Spinal cord (tissue), 10 donors: ENCODE measurements around the gene FAM174A. TPM values are rescaled to one million over a fixed set of nuclear protein-coding genes. Genes with fewer than 3 reads are reported as not detected.
A peak's percentile ranks its signal among the peaks of the same experiment; 100 is the strongest.
"Not testable (repeated sequence)": the region's sequence is repeated elsewhere in the genome, so short reads cannot be mapped to it uniquely, and the experiment has no call there.

Experiments
- DNase-seq, 6 donors: peaks; one replicate each; pipeline versions ENCODE4 v3.0.0 to v3.0.0-alpha.2; 2013 to 2015; ENCODE audit warnings: low spot score in 6 of 6, low read depth in 4 of 6
- H3K27ac ChIP-seq: one replicate; pipeline ENCODE4 v1.5.1; 2013; ENCODE audit warnings: low read depth, low read length, control low read depth
- H3K27me3 ChIP-seq: one replicate; pipeline ENCODE4 v1.6.1; 2013; ENCODE audit warnings: low read length; ENCODE audit not compliant: control insufficient read depth, insufficient read depth
- H3K36me3 ChIP-seq: one replicate; pipeline ENCODE4 v1.6.1; 2013; ENCODE audit warnings: low read length; ENCODE audit not compliant: control insufficient read depth, insufficient read depth
- H3K4me1 ChIP-seq: one replicate; pipeline ENCODE4 v1.6.1; 2013; ENCODE audit warnings: low read length; ENCODE audit not compliant: control insufficient read depth, insufficient read depth
- H3K4me3 ChIP-seq: one replicate; pipeline ENCODE4 v1.5.1; 2013; ENCODE audit warnings: low read depth, low read length, control low read depth
- H3K9me3 ChIP-seq: one replicate; pipeline ENCODE4 v1.6.1; 2013; ENCODE audit warnings: low read length; ENCODE audit not compliant: control insufficient read depth, insufficient read depth
- WGBS: methylation state at CpG from one replicate; pipeline ENCODE4 v1.1.5; 2013; ENCODE audit warnings: missing lambda C conversion rate; ENCODE audit not compliant: insufficient coverage; 5-methylcytosine and 5-hydroxymethylcytosine counted together
- polyA plus RNA-seq, 2 donors: library from polyadenylated mRNA; unstranded; fragments of 120-200 nt; gene quantifications; one replicate each; pipeline ENCODE4 v1.2.1, GENCODE V29; 2013; ENCODE audit not compliant: insufficient read length in 2 of 2
- total RNA-seq, 2 donors: library from RNA; depleted of rRNA in 1 of 2; stranded (reverse); fragments of 120-200 nt in 1 of 2; fragments of >200 nt in 1 of 2; gene quantifications; one replicate each; pipeline versions ENCODE4 v1.2.3 to v1.2.4, GENCODE V29; 2013 to 2014
- donor health status: healthy.

Gene FAM174A
- total and polyA plus RNA-seq, 4 donors: 21.3 to 29.8 (median 26.7) TPM

DNA sequence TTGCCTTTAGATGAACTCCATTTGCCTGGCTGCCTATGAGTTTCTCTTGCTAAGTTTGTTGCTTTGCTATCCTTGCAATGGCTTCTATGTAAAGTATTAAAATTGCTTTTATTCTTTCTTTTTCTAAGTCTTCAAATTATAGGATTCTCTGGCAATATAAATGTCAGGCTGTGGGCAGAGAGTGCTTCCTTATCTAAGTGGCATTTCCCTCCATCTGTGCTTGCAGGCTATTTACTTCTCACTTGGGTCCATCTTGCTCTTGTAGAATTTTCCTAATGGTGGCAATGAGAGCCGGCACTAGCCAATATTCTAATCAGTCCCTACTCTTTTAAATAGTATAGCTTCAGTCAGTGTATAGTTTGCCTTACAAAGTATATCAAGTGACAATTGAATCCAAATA is 63.3 kb downstream of the FAM174A start:
- Histone ChIP-seq H3K27ac (no peak overlapping the region), H3K9me3 (no peaks in the 10 kb centered on the region), H3K27me3 (no peaks in the 10 kb centered on the region), H3K4me1 (no peaks in the 10 kb centered on the region), H3K4me3 (no peak overlapping the region), H3K36me3 (no peaks in the 10 kb centered on the region)
- peak in 1 of 6 donors; percentile 10 for DNase-seq
- no CpG with 5 or more reads among the region's 1 CpG for WGBS

DNA sequence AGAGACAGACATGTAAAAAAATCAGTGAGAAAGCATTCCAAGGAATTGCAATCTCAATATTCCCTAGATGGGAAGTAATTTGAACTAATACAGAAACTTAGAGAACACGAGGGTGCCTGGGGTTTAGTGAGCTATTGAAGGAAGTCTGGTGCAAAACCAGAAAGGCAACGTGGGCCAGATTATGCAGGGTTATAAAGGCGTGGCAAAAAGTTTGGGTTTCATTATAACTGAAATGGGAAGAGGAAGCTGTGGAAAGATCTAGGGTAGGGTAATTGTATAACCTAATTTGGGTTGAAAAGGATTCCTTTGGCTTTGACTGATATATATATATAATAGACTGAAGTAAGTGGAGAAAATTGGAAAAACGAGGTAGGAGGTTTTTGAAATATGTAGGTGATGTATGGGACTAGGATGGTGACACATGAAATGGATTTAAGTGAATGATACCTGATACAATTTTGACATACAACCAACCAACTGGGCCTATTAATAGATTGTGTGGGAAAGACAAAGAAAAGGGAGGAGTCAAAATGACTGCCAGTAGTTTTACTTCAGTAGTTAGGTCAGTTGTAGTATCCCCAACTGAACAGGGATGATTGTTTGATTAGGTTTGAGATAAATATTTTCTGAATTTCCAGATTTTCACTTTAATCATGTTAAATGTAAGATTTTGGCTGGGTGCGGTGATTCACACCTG is 65.3 kb downstream of the FAM174A start:
- H3K36me3 ChIP-seq: no peaks in the 10 kb centered on the region
- no peak overlapping the region for H3K4me3 ChIP-seq
- H3K27ac ChIP-seq: no peak overlapping the region
- 93% methylated on average over 4 of the region's 5 CpGs for WGBS
- no peak for DNase-seq
- no peaks in the 10 kb centered on the region for H3K27me3 ChIP-seq
- no peaks in the 10 kb centered on the region for H3K4me1 ChIP-seq
- H3K9me3 ChIP-seq: no peaks in the 10 kb centered on the region

DNA sequence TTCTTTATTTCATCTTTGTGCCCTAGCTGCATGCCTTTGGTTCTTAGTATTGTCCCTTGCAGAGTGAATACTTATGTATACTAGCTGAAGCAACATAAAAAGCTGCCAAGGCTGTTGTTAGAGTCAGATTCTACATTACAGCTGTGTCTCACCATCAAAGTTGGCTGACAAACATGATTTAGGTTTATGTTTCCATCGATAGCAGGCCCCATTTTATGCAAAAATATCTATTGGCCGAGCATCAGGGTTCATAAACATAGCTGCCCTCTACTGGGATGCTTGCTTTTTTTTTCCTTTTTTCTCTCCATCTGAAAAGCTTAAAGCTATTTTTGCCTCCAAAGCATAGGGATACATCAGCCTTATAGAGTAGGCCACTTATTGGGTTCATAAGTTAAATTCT is 68.0 kb downstream of the FAM174A start:
- DNase-seq: no peak
- no peaks in the 10 kb centered on the region for H3K36me3 ChIP-seq
- no CpG with 5 or more reads among the region's 2 CpGs for WGBS
- no peak overlapping the region for H3K4me3 ChIP-seq
- no peaks in the 10 kb centered on the region for H3K9me3 ChIP-seq
- no peaks in the 10 kb centered on the region for H3K27me3 ChIP-seq
- no peaks in the 10 kb centered on the region for H3K4me1 ChIP-seq
- H3K27ac ChIP-seq: no peak overlapping the region

DNA sequence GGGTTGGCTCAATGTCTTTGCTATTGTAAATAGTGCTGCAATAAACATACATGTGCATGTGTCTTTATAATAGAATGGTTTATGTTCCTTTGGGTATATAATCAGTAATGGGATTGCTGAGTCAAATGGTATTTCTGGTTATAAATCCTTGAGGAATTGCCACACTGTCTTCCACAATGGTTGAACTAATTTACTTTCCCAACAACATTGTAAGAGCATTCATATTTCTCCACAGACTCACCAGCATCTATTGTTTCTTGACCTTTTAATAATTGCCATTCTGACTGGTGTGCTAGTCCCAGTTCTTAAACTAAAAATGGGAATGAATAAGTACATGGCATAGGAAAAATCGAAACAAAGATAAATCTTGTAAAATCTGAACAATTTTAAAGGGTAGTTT is 68.8 kb downstream of the FAM174A start:
- no CpG with 5 or more reads among the region's 1 CpG for WGBS
- H3K36me3 ChIP-seq, H3K4me1 ChIP-seq, H3K9me3 ChIP-seq, H3K27ac ChIP-seq, H3K4me3 ChIP-seq, DNase-seq, H3K27me3 ChIP-seq: not testable (repeated sequence)

DNA sequence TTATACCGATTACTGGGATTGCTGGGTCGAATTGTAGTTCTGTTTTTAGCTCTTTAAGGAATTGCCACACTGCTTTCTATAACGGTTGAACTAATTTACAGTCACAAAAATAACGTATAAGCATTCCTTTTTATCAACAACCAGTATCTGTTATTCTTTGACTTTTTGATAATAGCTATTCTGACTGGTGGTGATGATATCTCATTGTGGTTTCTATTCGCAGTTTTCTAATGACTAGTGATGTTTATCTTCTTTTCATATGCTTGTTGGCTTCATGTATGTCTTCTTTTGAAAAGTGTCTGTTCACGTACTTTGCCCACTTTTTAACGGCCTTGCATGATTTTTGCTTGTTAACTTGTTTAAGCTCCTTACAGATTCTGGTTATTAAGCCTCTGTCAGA is 74.4 kb downstream of the FAM174A start:
- Histone ChIP-seq H3K4me3 (no peak overlapping the region), H3K4me1 (no peaks in the 10 kb centered on the region), H3K36me3 (no peaks in the 10 kb centered on the region), H3K27ac (no peak overlapping the region), H3K9me3 (no peaks in the 10 kb centered on the region), H3K27me3 (no peaks in the 10 kb centered on the region)
- WGBS: 90% methylated on average over 2 of the region's 7 CpGs
- no peak for DNase-seq

DNA sequence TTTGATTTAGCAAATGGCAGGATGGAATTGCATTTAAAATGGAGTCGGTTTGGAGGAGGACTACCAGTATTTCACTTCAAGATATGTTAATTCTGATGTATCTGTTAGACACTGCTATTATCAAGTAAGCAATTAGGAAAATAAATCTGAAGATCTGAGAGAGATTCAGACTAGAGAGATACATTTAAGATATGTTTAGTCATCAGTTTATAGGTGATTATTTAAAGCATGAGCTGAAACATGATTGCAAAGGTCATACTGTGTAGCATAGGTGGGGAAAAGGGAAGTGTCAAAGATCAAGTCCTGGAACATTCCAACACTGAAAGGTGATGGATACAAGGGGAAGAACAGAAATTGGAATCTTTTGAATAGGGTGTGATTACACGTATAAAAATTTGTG is 79.1 kb downstream of the FAM174A start:
- no peaks in the 10 kb centered on the region for H3K4me1 ChIP-seq

DNA sequence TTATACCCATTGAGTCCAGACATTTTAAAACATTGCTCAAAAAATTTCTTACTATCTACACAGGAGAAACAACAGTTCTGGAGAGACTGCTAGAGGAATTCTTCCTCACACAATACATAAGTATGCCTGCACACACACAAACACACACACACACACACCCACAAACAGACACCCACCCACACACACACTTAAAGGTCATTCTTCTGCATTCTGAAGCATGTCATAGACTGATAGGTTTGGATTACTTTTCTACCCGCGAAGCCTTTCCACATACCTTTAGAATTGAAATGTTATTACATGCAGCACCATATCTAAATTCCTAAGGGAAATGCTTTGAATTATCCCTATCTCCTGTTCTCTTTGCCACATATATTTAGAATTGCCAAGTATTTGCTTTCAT is 80.2 kb downstream of the FAM174A start:
- Histone ChIP-seq H3K27me3 (no peaks in the 10 kb centered on the region), H3K4me3 (no peak overlapping the region), H3K9me3 (no peaks in the 10 kb centered on the region), H3K27ac (no peak overlapping the region), H3K4me1 (no peaks in the 10 kb centered on the region), H3K36me3 (no peaks in the 10 kb centered on the region)
- no peak for DNase-seq
- no CpG with 5 or more reads among the region's 2 CpGs for whole genome bisulfite sequencing

More for the DNA sequence above, 79.1 kb downstream of the FAM174A start:
- Histone ChIP-seq H3K4me3 (no peak overlapping the region), H3K27ac (no peak overlapping the region), H3K9me3 (no peaks in the 10 kb centered on the region), H3K27me3 (no peaks in the 10 kb centered on the region), H3K36me3 (no peaks in the 10 kb centered on the region)
- DNase-seq: no peak
- WGBS: 100% methylated on average over 1 of the region's 2 CpGs

DNA sequence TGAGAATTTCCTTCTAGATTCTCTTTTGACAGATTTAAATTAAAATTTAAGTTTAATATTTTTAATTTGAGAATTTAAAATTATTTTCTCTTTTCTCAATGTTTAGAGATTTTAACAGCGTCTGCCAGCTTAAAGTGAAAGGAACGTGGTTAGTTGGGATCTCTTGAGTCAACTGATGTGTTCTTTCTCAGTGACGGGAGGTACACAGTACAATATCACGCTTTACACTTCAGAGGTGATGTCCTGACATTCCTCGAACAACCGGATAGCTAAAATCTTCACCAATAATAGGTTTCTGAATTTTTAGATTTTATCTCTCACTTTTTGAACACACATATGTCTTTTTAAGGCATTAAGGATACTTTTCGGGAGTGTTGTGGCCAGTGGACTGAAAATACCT is 81.1 kb downstream of the FAM174A start:
- no peak overlapping the region for H3K27ac ChIP-seq
- no peaks in the 10 kb centered on the region for H3K9me3 ChIP-seq
- 100% methylated on average over 2 of the region's 7 CpGs for WGBS
- no peaks in the 10 kb centered on the region for H3K27me3 ChIP-seq
- no peaks in the 10 kb centered on the region for H3K36me3 ChIP-seq
- DNase-seq: no peak
- H3K4me3 ChIP-seq: no peak overlapping the region
- H3K4me1 ChIP-seq: no peaks in the 10 kb centered on the region

DNA sequence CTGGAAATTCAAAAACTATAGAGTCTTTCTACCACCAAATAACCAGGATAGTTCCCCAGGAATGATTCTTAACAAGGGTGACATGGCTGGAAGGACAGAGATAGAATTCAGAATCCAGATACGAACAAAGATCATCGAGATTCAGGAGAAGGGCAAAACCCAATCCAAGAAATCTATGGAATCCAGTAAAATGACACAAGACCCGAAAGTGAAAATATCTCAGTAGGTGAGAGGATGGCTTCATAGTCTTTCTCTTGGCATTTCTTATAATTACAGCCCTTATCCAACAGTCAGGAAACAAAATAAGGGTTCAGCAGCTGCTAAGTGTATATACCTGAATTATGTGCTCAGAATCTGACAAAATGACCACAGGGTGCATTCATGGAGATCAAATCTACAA is 81.8 kb downstream of the FAM174A start:
- Histone ChIP-seq H3K4me3 (no peak overlapping the region), H3K27me3 (no peaks in the 10 kb centered on the region), H3K36me3 (no peaks in the 10 kb centered on the region), H3K4me1 (no peaks in the 10 kb centered on the region), H3K9me3 (no peaks in the 10 kb centered on the region), H3K27ac (no peak overlapping the region)
- no peak for DNase-seq
- 100% methylated on average over 1 of the region's 3 CpGs for WGBS

DNA sequence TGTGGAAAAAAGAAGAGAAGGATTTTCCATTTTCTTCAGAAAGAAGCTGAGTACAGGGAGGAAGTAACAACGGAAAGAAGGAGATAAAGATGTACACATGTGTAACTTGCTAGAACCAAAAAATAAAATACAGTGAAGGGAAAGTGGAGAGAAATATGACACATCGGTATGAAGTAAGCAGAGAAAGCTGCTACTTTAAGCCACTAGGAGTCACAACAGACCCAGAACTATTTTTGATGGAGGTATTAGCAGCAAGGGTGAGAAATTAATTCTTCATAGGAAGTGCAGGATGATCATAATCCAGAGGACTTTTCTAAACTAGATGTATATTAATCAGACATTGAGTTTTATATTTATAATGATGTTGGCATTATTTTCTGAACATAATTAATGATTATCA is 88.5 kb downstream of the FAM174A start:
- Histone ChIP-seq H3K27me3 (no peaks in the 10 kb centered on the region), H3K9me3 (no peaks in the 10 kb centered on the region), H3K27ac (no peak overlapping the region), H3K36me3 (no peaks in the 10 kb centered on the region), H3K4me3 (no peak overlapping the region), H3K4me1 (no peaks in the 10 kb centered on the region)
- no CpG with 5 or more reads among the region's 2 CpGs for WGBS
- peak in 2 of 6 donors; percentile 24 to 65 for DNase-seq
